ENCODE results near the gene APEH. TPM values are rescaled to one million over a fixed set of nuclear protein-coding genes. Genes with fewer than 3 reads are reported as not detected.

Gene APEH
- total and polyA plus RNA-seq, 2 of the 13 experiments (the other 11 are each of a cell fraction or from before 2014, with no cell fraction given) = 116 to 130 TPM

DNA sequence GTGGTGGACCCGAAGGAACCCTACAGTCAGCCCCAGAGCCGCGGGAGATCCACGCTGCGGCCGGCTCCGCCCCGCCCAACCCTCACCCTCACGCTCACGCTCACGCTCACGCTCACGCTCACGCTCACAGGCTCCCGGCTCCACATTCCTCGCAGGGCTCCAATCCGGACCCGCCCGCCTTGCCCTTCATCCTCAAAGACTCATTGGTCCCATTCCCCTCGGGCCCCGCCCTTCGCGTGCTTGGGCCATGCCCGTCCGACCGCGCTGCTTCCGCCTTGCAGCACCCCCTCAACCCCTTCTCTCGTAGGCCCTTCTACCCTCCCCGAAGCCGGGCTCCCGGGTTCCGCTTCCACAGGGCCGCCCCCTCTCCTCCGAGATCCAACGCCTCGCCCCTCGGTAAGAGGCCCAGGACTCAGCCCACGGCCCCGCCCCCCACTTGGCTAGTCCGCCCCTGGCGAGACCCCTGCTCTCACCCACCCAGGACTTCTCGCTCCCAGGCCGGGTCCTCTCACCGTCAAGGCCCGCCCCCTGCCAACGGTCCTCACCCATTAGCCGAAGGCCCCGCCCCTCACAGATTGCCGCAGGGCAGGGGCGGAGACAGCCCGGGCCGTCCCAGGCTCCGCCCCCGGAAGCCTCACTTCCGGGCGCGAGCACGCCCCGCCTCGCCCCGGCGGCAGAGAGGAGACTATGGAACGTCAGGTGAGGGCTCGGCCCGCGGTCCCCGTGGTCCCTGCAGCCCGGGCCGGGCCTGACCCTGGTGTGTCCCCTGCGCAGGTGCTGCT is at the start of gene APEH (continued):
- TF ChIP-seq ZNF747 (CRISPR knock-in tag; IDR thresholded peaks at IDR 0.05; ENCODE audit: borderline replicate concordance) (peak; percentile 68), SNRNP70 (IDR thresholded peaks at IDR 0.05; ENCODE audit: low read depth, low read length) (no peak), ZNF121 (CRISPR knock-in tag; IDR thresholded peaks at IDR 0.05) (no peak), HNRNPK (IDR thresholded peaks at IDR 0.05; ENCODE audit: low read depth, low read length, poor library complexity, severe bottlenecking) (peak; percentile 58), TSC22D2 (CRISPR knock-in tag; IDR thresholded peaks at IDR 0.05; ENCODE audit: borderline replicate concordance) (no peak), RNF2 (conservative IDR thresholded peaks at IDR 0.05; ENCODE audit: low read depth) (peak; percentile 74; the same call in 1 of the 2 replicates), ELF4 (CRISPR knock-in tag; IDR thresholded peaks at IDR 0.05; ENCODE audit: borderline replicate concordance) (peak; percentile 66; the same call in 1 of the 2 replicates), NR2F1 (CRISPR knock-in tag; IDR thresholded peaks at IDR 0.05) (no peak), ZNF547 (CRISPR knock-in tag; IDR thresholded peaks at IDR 0.05) (peak; percentile 25; the same call in 1 of the 2 replicates), SALL1 (CRISPR knock-in tag; IDR thresholded peaks at IDR 0.05) (peak; percentile 38; the same call in 1 of the 2 replicates), ELF3 (CRISPR knock-in tag; IDR thresholded peaks at IDR 0.05) (peak; percentile 81), ZNF772 (CRISPR knock-in tag; IDR thresholded peaks at IDR 0.05) (peak; percentile 39; the same call in 1 of the 2 replicates), ZNF749 (CRISPR knock-in tag; IDR thresholded peaks at IDR 0.05; ENCODE audit: borderline replicate concordance) (0 out of 2 replicates have a peak, but pooled peaks have one; percentile 41)
- TF ChIP-seq, protein P1, sequence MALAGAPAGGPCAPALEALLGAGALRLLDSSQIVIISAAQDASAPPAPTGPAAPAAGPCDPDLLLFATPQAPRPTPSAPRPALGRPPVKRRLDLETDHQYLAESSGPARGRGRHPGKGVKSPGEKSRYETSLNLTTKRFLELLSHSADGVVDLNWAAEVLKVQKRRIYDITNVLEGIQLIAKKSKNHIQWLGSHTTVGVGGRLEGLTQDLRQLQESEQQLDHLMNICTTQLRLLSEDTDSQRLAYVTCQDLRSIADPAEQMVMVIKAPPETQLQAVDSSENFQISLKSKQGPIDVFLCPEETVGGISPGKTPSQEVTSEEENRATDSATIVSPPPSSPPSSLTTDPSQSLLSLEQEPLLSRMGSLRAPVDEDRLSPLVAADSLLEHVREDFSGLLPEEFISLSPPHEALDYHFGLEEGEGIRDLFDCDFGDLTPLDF (CRISPR knock-in tag; IDR thresholded peaks at IDR 0.05) = peak; percentile 27; the same call in 1 of the 2 replicates
- TF ChIP-seq, protein P2, sequence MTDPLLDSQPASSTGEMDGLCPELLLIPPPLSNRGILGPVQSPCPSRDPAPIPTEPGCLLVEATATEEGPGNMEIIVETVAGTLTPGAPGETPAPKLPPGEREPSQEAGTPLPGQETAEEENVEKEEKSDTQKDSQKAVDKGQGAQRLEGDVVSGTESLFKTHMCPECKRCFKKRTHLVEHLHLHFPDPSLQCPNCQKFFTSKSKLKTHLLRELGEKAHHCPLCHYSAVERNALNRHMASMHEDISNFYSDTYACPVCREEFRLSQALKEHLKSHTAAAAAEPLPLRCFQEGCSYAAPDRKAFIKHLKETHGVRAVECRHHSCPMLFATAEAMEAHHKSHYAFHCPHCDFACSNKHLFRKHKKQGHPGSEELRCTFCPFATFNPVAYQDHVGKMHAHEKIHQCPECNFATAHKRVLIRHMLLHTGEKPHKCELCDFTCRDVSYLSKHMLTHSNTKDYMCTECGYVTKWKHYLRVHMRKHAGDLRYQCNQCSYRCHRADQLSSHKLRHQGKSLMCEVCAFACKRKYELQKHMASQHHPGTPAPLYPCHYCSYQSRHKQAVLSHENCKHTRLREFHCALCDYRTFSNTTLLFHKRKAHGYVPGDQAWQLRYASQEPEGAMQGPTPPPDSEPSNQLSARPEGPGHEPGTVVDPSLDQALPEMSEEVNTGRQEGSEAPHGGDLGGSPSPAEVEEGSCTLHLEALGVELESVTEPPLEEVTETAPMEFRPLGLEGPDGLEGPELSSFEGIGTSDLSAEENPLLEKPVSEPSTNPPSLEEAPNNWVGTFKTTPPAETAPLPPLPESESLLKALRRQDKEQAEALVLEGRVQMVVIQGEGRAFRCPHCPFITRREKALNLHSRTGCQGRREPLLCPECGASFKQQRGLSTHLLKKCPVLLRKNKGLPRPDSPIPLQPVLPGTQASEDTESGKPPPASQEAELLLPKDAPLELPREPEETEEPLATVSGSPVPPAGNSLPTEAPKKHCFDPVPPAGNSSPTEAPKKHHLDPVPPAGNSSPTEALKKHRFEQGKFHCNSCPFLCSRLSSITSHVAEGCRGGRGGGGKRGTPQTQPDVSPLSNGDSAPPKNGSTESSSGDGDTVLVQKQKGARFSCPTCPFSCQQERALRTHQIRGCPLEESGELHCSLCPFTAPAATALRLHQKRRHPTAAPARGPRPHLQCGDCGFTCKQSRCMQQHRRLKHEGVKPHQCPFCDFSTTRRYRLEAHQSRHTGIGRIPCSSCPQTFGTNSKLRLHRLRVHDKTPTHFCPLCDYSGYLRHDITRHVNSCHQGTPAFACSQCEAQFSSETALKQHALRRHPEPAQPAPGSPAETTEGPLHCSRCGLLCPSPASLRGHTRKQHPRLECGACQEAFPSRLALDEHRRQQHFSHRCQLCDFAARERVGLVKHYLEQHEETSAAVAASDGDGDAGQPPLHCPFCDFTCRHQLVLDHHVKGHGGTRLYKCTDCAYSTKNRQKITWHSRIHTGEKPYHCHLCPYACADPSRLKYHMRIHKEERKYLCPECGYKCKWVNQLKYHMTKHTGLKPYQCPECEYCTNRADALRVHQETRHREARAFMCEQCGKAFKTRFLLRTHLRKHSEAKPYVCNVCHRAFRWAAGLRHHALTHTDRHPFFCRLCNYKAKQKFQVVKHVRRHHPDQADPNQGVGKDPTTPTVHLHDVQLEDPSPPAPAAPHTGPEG (CRISPR knock-in tag; IDR thresholded peaks at IDR 0.05) = no peak; the same call in 1 of the 2 replicates
